Left ventricle myocardium inferior (tissue), 1 donor: ENCODE measurements around the gene MSI2. TPM values are rescaled to one million over a fixed set of nuclear protein-coding genes. Genes with fewer than 3 reads are reported as not detected.
"Not testable (repeated sequence)": the region's sequence is repeated elsewhere in the genome, so short reads cannot be mapped to it uniquely, and the experiment has no call there.

Source experiments
- DNase-seq: peaks from one replicate; pipeline ENCODE4 v3.0.0-alpha.2; 2020
- H3K27ac ChIP-seq: fragments of 200-600 bp; replicated peaks from 2 replicates; pipeline ENCODE4 v1.8.0; 2021
- H3K27me3 ChIP-seq: fragments of 200-600 bp; 2 replicates; pipeline ENCODE4 v1.8.0; 2021; ENCODE audit warnings: low read depth
- H3K36me3 ChIP-seq: fragments of 200-600 bp; 2 replicates; pipeline ENCODE4 v1.8.0; 2021
- H3K4me1 ChIP-seq: fragments of 200-600 bp; 2 replicates; pipeline ENCODE4 v1.8.0; 2021
- H3K4me3 ChIP-seq: fragments of 200-600 bp; 2 replicates; pipeline ENCODE4 v1.8.0; 2021; ENCODE audit warnings: mild to moderate bottlenecking, moderate library complexity
- H3K9me3 ChIP-seq: fragments of 200-600 bp; replicated peaks from 2 replicates; pipeline ENCODE4 v1.8.0; 2021
- intact Hi-C: fragments of 100-400 bp; cut with micrococcal nuclease; formaldehyde crosslinking; loops from one replicate; pipeline ENCODE4 v1.11.0; 2022
- total RNA-seq: library from RNA; stranded (reverse); fragmentation: NEBNext Ultra II Directional; extraction: Animal tissue kit (Norgen Biotek cat#: 25700); gene quantifications from one replicate; pipeline ENCODE4 v1.2.1, GENCODE V29; 2021
- TF ChIP-seq, protein P1 (sequence below): fragments of 200-600 bp; IDR thresholded peaks from 2 replicates; pipeline ENCODE4 v1.8.0; 2021; ENCODE audit warnings: antibody characterized with exemption, mild to moderate bottlenecking, borderline replicate concordance
- donor health status: DM: no; HTN: yes; CAD: no; lungs with severe emphysema.

The MSI2 gene
- total RNA-seq, 1 donor from 2014 or later = 118 TPM

GRCh38 chr17:57211543-57211942 is 44.8 kb upstream of the MSI2 start:
- Histone ChIP-seq H3K27ac (no peak overlapping the region), H3K27me3 (no peaks in the 10 kb centered on the region), H3K9me3 (peaks cover 27% of the 10 kb centered on the region), H3K4me1 (no peaks in the 10 kb centered on the region), H3K36me3 (no peaks in the 10 kb centered on the region), H3K4me3 (no peak overlapping the region)
- intact Hi-C loops = no loop called here
- TF ChIP-seq, protein P1, sequence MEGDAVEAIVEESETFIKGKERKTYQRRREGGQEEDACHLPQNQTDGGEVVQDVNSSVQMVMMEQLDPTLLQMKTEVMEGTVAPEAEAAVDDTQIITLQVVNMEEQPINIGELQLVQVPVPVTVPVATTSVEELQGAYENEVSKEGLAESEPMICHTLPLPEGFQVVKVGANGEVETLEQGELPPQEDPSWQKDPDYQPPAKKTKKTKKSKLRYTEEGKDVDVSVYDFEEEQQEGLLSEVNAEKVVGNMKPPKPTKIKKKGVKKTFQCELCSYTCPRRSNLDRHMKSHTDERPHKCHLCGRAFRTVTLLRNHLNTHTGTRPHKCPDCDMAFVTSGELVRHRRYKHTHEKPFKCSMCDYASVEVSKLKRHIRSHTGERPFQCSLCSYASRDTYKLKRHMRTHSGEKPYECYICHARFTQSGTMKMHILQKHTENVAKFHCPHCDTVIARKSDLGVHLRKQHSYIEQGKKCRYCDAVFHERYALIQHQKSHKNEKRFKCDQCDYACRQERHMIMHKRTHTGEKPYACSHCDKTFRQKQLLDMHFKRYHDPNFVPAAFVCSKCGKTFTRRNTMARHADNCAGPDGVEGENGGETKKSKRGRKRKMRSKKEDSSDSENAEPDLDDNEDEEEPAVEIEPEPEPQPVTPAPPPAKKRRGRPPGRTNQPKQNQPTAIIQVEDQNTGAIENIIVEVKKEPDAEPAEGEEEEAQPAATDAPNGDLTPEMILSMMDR = no peak
- DNase-seq = no peak

DNA sequence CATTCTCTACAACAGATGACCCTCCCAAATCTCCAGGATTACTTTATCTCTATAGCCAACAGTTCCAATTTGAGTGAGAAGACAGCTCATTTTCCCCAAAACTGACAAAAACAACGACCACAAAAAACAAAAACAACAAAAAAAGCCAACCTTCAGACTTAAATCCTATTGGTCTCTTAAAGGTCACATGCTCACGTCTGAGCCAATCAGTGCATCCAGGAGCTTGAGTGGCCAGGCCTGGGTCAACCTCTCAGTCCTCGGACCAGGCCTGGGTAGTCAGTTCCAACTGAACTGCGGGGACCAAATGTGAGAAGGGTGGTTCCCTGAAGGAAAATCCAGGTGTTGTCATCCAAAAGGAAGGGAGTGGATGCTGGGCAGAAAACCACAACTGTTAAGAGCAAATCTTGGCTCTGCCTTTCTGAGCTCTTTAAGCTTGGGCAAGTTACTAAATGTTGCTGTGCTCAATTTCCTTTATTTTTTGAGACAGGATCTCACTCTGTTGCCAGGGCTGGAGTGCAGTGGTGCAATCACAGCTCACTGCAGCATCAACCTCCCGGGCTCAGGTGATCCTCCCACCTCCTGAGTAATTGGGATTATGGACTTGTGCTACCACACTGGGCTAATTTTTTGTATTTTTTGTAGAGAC is 43.0 kb upstream of the MSI2 start:
- Histone ChIP-seq H3K27me3 (no peaks in the 10 kb centered on the region), H3K4me1 (no peaks in the 10 kb centered on the region), H3K4me3 (no peak overlapping the region), H3K36me3 (no peaks in the 10 kb centered on the region), H3K9me3 (peaks cover 15% of the 10 kb centered on the region), H3K27ac (no peak overlapping the region)
- no peak for DNase-seq
- intact Hi-C loops = no loop called here
- TF ChIP-seq, protein P1 = no peak

DNA sequence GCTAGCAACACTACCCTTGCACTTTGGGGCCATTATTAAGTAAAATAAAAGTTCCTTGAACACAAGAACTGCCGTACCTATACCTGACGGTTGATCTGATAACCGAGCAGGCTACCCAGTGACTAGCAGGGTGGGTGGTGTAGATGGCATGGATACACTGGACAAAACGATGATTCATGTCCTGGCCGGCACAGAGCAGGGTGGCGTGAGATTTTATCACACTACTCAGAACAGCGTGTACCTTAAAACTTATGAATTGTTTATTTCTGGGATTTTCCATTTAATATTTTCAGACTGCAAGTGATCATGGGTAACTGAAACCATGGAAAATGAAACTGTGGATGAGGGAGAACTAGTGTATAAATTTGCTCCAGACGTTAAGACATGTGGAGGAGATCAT is 41.0 kb upstream of the MSI2 start:
- DNase-seq = no peak
- H3K27me3 ChIP-seq = no peaks in the 10 kb centered on the region
- no peak overlapping the region for H3K4me3 ChIP-seq
- TF ChIP-seq, protein P1 = no peak
- no peaks in the 10 kb centered on the region for H3K36me3 ChIP-seq
- no peaks in the 10 kb centered on the region for H3K9me3 ChIP-seq
- intact Hi-C loops = no loop called here
- H3K27ac ChIP-seq = no peak overlapping the region
- no peaks in the 10 kb centered on the region for H3K4me1 ChIP-seq

DNA sequence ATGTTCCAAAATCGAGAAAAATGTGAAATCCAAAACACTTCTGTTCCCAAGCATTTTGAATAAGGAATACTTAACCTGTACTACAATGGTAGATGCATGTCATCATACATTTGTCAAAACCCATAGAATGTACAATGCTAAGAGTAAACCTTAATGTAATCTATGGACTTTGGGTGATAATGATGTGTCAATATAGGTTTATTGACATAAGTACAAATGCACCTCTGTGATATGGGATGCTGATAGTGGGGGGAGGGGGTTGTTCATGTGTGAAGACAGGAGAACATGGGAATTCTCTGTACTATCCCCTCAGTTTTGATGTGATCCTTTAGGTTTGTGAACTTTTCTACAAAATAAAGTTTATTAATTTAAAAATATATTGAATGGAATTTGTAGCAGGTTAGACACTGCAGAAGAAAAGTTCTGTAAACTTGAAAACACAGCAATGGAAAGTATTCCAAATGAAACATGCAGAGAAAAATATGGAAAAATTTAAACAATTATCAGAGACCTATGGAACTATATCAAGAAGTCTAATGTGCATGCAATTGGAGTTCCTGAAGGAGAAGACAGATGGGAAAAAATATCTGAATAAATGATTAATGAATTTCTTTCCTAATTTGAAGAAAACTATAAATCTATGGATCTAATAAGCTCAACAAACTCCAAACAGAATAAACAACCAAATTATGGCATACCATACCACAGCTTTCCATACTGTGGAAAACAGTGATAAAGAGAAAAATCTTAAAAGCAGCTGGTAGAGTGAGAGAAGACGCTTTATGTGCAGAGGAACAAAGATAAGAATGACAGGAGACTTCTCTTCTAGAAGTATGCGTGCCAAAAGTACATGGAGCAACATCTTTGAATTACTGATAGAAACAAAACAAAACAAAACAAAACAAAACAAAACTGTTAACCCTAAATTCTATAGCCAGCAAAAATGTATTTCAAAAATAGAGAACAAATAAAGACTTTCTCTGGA is 34.7 kb upstream of the MSI2 start:
- H3K4me1 ChIP-seq = no peaks in the 10 kb centered on the region
- no peak overlapping the region for H3K4me3 ChIP-seq
- intact Hi-C loops = no loop called here
- no peak for DNase-seq
- peaks cover 27% of the 10 kb centered on the region for H3K9me3 ChIP-seq
- H3K27ac ChIP-seq = no peak overlapping the region
- no peaks in the 10 kb centered on the region for H3K36me3 ChIP-seq
- H3K27me3 ChIP-seq = no peaks in the 10 kb centered on the region
- TF ChIP-seq, protein P1 = no peak

- intact Hi-C loops, H3K4me3 ChIP-seq, H3K36me3 ChIP-seq, DNase-seq, H3K27me3 ChIP-seq, H3K4me1 ChIP-seq, H3K27ac ChIP-seq: not testable (repeated sequence)
- peaks cover 27% of the 10 kb centered on the region for H3K9me3 ChIP-seq
Measured at GRCh38 chr17:57222422-57222821, 33.9 kb upstream of the MSI2 start.

GRCh38 chr17:57225127-57225526 is 31.2 kb upstream of the MSI2 start:
- no peak for DNase-seq
- no peak overlapping the region for H3K27ac ChIP-seq
- H3K36me3 ChIP-seq = no peaks in the 10 kb centered on the region
- intact Hi-C loops = no loop called here
- peaks cover 27% of the 10 kb centered on the region for H3K9me3 ChIP-seq
- no peak overlapping the region for H3K4me3 ChIP-seq
- no peaks in the 10 kb centered on the region for H3K4me1 ChIP-seq
- no peaks in the 10 kb centered on the region for H3K27me3 ChIP-seq
- TF ChIP-seq, protein P1 = no peak
